GM18520 (cell line): ENCODE results near the gene UGT1A6.
"Not testable (repeated sequence)": the region's sequence is repeated elsewhere in the genome, so short reads cannot be mapped to it uniquely, and the experiment has no call there.

Experiments used
- ATAC-seq: cut with Tn5 transposase; IDR thresholded peaks from one replicate; pipeline ENCODE4 v1.9.1; 2021; ENCODE audit not compliant: unreplicated experiment

Gene UGT1A6

GRCh38 chr2:233684640-233685039 is 8.1 kb upstream of the UGT1A6 start:
- no peak for ATAC-seq

GRCh38 chr2:233686928-233687327 is 5.8 kb upstream of the UGT1A6 start:
- no peak for ATAC-seq

- ATAC-seq = no peak
Observed at GRCh38 chr2:233688341-233688740, 4.3 kb upstream of the UGT1A6 start.

- no peak for ATAC-seq
Observed at GRCh38 chr2:233689031-233689430, 3.7 kb upstream of the UGT1A6 start.

GRCh38 chr2:233689501-233689900 is 3.2 kb upstream of the UGT1A6 start:
- no peak for ATAC-seq

- no peak for ATAC-seq
Observed at GRCh38 chr2:233690444-233690843, 2.2 kb upstream of the UGT1A6 start.

GRCh38 chr2:233691443-233692433 is 952 bp upstream of the UGT1A6 start:
- ATAC-seq = no peak

GRCh38 chr2:233693963-233694362 is 1.3 kb downstream of the UGT1A6 start:
- no peak for ATAC-seq

GRCh38 chr2:233698740-233699139 is 6.0 kb downstream of the UGT1A6 start:
- no peak for ATAC-seq

- ATAC-seq = no peak
Observed at GRCh38 chr2:233699424-233700027, 6.8 kb downstream of the UGT1A6 start.

GRCh38 chr2:233700028-233700635 is 7.4 kb downstream of the UGT1A6 start:
- no peak for ATAC-seq

GRCh38 chr2:233700842-233701241 is 8.2 kb downstream of the UGT1A6 start:
- not testable (repeated sequence) for ATAC-seq

GRCh38 chr2:233702238-233702637 is 9.5 kb downstream of the UGT1A6 start:
- no peak for ATAC-seq

- no peak for ATAC-seq
Observed at GRCh38 chr2:233705911-233706506, 13.3 kb downstream of the UGT1A6 start.

- ATAC-seq = no peak
Observed at GRCh38 chr2:233706720-233707119, 14.0 kb downstream of the UGT1A6 start.

- no peak for ATAC-seq
Observed at GRCh38 chr2:233707940-233708644, 15.4 kb downstream of the UGT1A6 start.

GRCh38 chr2:233708942-233709341 is 16.3 kb downstream of the UGT1A6 start:
- ATAC-seq = no peak

- ATAC-seq = no peak
Observed at GRCh38 chr2:233711312-233712008, 18.8 kb downstream of the UGT1A6 start.

GRCh38 chr2:233712611-233713261 is 20.0 kb downstream of the UGT1A6 start, which contains the start of gene UGT1A5:
Gene UGT1A5, plus strand, starts transcription at chr2:233712907. Its CDS starts 85 bp downstream, at chr2:233712992.
- no peak for ATAC-seq

GRCh38 chr2:233713262-233713615 is 20.5 kb downstream of the UGT1A6 start:
- ATAC-seq = no peak
